ENCODE results near the gene SDK1. TPM values are rescaled to one million over a fixed set of nuclear protein-coding genes. Genes with fewer than 3 reads are reported as not detected.

Gene SDK1
- total and polyA plus RNA-seq, 2 of the 8 experiments (the other 6 are each of a cell fraction or from before 2014, with no cell fraction given): 3.3 to 7.2 TPM

GRCh38 chr7:4238861-4239260, 937.8 kb downstream of the SDK1 start:
- Histone ChIP-seq H4K8ac (ENCODE audit: extremely low read depth, insufficient read depth, low read length) (no peak overlapping the region), H4K20me1 (replicated peaks in 1 of 2; ENCODE audit: control insufficient read depth in 1 of 2, insufficient read depth in 2 of 2, low read length in 2 of 2) (no peaks in the 10 kb centered on the region), H3K23me2 (ENCODE audit: low read depth, low read length) (peaks cover 3% of the 10 kb centered on the region; the same call in 1 of the 2 replicates), H3K36me3 (ENCODE audit: control insufficient read depth in 2 of 4, insufficient read depth in 4 of 4, low read length in 3 of 4) (no peaks in the 10 kb centered on the region), H2BK15ac (ENCODE audit: low read length) (no peak overlapping the region), H2BK5ac (ENCODE audit: low read depth, low read length) (no peak overlapping the region), H3K27me3 (replicated peaks in 1 of 4; ENCODE audit: control insufficient read depth in 3 of 4, extremely low read depth in 1 of 4, insufficient read depth in 3 of 4, low read length in 3 of 4) (no peaks in the 10 kb centered on the region), H3K9me3 (ENCODE audit: insufficient read depth in 2 of 2, low read depth in 1 of 2, low read length in 1 of 2) (no peaks in the 10 kb centered on the region), H3K79me2 (ENCODE audit: control insufficient read depth in 1 of 2, insufficient read depth in 2 of 2, low read length in 2 of 2) (no peaks in the 10 kb centered on the region), H3K56ac (replicated peaks; ENCODE audit: insufficient read length, low read depth, low read length) (no peak overlapping the region), H2BK20ac (ENCODE audit: low read length) (no peak overlapping the region), H3K79me1 (ENCODE audit: low read depth, low read length) (no peaks in the 10 kb centered on the region), H3K18ac (ENCODE audit: extremely low read depth, low read length) (no peak overlapping the region), H3K9ac (replicated peaks in 1 of 4; ENCODE audit: extremely low read depth in 1 of 4, low read depth in 3 of 4, low read length in 3 of 4) (no peak overlapping the region), H3K4me1 (replicated peaks in 1 of 4; ENCODE audit: control insufficient read depth in 3 of 4, insufficient read depth in 4 of 4, low read length in 3 of 4) (peaks cover 4 to 15% (median 11%) of the 10 kb centered on the region in 4 experiments), H3K23ac (ENCODE audit: insufficient read length) (no peak overlapping the region), H4K91ac (replicated peaks; ENCODE audit: insufficient read length, low read length) (no peak overlapping the region), H3K14ac (ENCODE audit: insufficient read length) (no peak overlapping the region), H3K27ac (ENCODE audit: low read depth, low read length) (no peak overlapping the region), H3K4me3 (ENCODE audit: extremely low read depth in 1 of 4, insufficient read depth in 2 of 4, low read depth in 3 of 4, low read length in 4 of 4) (no peak overlapping the region), H2BK120ac (replicated peaks; ENCODE audit: low read depth, low read length) (no peak overlapping the region), H2BK12ac (ENCODE audit: low read depth, low read length) (no peak overlapping the region; the same call in 1 of the 2 replicates), H2AFZ (ENCODE audit: low read length) (no peak overlapping the region), H2AK5ac (ENCODE audit: low read depth, low read length) (no peak overlapping the region), H3K4ac (replicated peaks; ENCODE audit: insufficient read length, low read depth, low read length) (no peak overlapping the region), H3K4me2 (ENCODE audit: insufficient read depth in 1 of 2, low read depth in 2 of 2, low read length in 2 of 2) (no peak overlapping the region; a peak in 1 of 4 replicates), H4K5ac (ENCODE audit: insufficient read length, low read depth, low read length) (no peak overlapping the region)
- POLR2A ChIA-PET (ENCODE audit: partially characterized antibody): no interaction called here
- 83% methylated on average over 5 of the region's 5 CpGs; no CpG with 5 or more reads in 1 of the 2 experiments for WGBS, 2 experiments (ENCODE audit: extremely low coverage in 1 of 2, insufficient coverage in 1 of 2, insufficient read length in 1 of 2, insufficient replicate concordance in 2 of 2, low coverage in 1 of 2, low lambda C conversion rate in 2 of 2, missing lambda C conversion rate in 1 of 2)
- CTCF ChIA-PET (ENCODE audit: partially characterized antibody): interaction anchor here (0.6 to 3.7 kb wide), 2 partner anchors 12 to 16 kb away, joined by 3 to 26 read pairs; no protein-coding TSS in a partner anchor
- TF ChIP-seq MAFK (IDR thresholded peaks at IDR 0.05; ENCODE audit: low read depth, low read length) (no peak), E2F6 (IDR thresholded peaks at IDR 0.05) (no peak), TCF12 (IDR thresholded peaks at IDR 0.05; ENCODE audit: low read depth, low read length) (no peak), SIN3A (conservative IDR thresholded peaks at IDR 0.05 in 1 of 2, IDR thresholded peaks at IDR 0.05 in 1 of 2; ENCODE audit: low read depth in 1 of 2, low read length in 2 of 2) (no peak), MAX (IDR thresholded peaks at IDR 0.05) (no peak), SP1 (IDR thresholded peaks at IDR 0.05; ENCODE audit: low read depth, low read length) (no peak), POLR2A (IDR thresholded peaks at IDR 0.05; ENCODE audit: control extremely low read depth in 1 of 2, low read depth in 2 of 2, low read length in 2 of 2) (no peak), ATF2 (IDR thresholded peaks at IDR 0.05; ENCODE audit: low read length) (no peak), CREB1 (IDR thresholded peaks at IDR 0.05) (no peak), HDAC6 (IDR thresholded peaks at IDR 0.05; ENCODE audit: low read depth, low read length) (no peak)
- DNase-seq (ENCODE audit: low read depth in 1 of 2, low spot score in 2 of 2): no peak
- FAIRE-seq: no peak
